GM12892 (cell line): ENCODE results near the gene MGAT4B.

Experiments used
- DNase-seq: peaks from one replicate; pipeline ENCODE4 v3.0.0; 2011; ENCODE audit not compliant: insufficient read length
- FAIRE-seq: peaks from 2 replicates; lab custom pipeline; 2011; peaks lifted over from hg19 to GRCh38; lab: Jason Lieb, UNC
- POLR2A ChIP-seq: IDR thresholded peaks from 2 replicates; pipeline ENCODE4 v1.6.1; 2011; ENCODE audit warnings: low read depth, low read length, control low read depth
- POLR2AphosphoS5 ChIP-seq: IDR thresholded peaks from 2 replicates; pipeline ENCODE4 v1.6.1; 2011; ENCODE audit warnings: low read depth, low read length, control low read depth
- TAF1 ChIP-seq: IDR thresholded peaks from 2 replicates; pipeline ENCODE4 v1.6.1; 2011; ENCODE audit warnings: low read depth, mild to moderate bottlenecking, control low read depth, low read length, borderline replicate concordance

The MGAT4B gene

GRCh38 chr5:179834120-179834519 is 27.5 kb upstream of the MGAT4B start:
- no peak for DNase-seq
- TF ChIP-seq TAF1 (no peak), POLR2AphosphoS5 (no peak), POLR2A (no peak)
- no peak for FAIRE-seq

GRCh38 chr5:179833709-179834070 is 27.0 kb upstream of the MGAT4B start:
- no peak for TF ChIP-seq POLR2A
- TF ChIP-seq TAF1, result no peak
- no peak for TF ChIP-seq POLR2AphosphoS5
- FAIRE-seq, result no peak
- DNase-seq, result no peak

GRCh38 chr5:179833056-179833708 is 26.5 kb upstream of the MGAT4B start:
- TF ChIP-seq POLR2A, result no peak
- TF ChIP-seq POLR2AphosphoS5, result no peak
- TF ChIP-seq TAF1, result no peak
- DNase-seq (no peak), FAIRE-seq (no peak)

DNA sequence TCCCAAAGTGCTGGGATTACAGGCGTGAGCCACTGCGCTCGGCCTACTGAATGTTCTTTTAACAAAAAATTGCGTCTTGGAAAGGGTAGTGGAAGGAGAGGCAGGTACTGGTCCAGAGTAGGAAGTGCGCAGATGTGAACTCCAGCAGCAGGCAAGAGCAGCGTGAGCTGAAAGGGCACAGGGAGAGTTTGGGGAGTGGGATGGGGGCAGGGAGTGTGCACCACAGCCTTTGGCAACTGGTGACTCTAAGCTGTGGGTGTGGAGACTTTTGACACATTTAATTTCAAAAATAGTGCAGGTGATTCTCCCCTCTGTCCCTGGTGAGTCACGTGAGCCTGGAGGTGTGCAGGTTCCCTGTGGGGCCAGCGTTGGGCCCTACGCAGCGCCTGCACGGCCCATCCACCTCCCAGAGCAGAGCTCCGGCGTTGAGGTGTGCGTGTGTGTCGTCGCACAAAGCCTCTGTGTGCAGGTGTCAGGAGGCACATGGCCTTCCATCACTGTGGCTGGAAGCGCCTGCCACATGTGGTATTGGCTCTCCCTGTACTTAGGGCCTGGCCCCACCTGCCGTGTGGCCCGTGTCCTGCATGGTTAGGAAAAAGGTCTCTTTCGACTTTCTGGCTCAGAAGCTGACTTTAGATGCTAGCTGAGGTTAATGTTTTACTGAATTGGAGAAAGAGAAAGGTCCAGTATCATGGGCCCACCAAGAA is 25.5 kb upstream of the MGAT4B start:
- no peak for FAIRE-seq
- TF ChIP-seq TAF1 (no peak), POLR2A (peak; percentile 19; the same call in 1 of the 2 replicates)
- no peak for DNase-seq

- no peak for TF ChIP-seq TAF1
- TF ChIP-seq POLR2A, result no peak
- TF ChIP-seq POLR2AphosphoS5, result no peak; the same call in 1 of the 2 replicates
- no peak for DNase-seq
- no peak for FAIRE-seq
These were observed 24.3 kb upstream of the MGAT4B start for GRCh38 chr5:179830818-179831468.

DNA sequence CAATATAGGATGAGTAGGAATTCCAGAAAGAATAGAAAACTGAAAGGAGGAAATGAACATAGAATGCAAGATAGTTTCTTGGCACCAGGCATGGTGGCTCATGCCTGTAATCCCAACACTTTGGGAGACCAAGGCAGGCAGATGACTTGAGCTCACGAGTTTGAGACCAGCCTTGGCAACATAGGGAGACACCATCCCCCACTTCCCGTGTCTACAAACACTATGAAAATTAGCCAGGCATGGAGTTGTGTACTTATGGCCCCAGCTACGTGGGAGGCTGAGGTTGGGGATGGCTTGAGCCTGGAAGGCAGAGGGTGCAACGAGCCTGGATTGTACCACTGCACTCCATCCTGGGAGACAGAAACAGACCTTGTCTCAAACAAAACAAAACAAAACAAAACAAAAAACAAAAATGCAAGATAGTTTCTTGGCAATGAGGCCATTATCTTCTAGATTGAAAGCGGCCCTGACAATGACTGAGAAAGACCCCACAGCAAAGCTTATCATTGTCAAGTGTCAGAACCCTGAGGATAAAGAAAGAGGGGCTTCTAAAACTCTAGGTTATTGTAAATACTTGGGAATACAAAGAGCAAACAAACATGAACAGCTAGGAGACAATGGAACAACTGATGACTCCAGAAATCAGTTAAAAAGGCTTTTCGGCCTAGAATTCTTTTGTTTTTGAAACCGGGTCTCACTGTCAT is 23.2 kb upstream of the MGAT4B start:
- FAIRE-seq (no peak), DNase-seq (no peak)
- TF ChIP-seq TAF1 (no peak), POLR2A (no peak), POLR2AphosphoS5 (no peak)

- DNase-seq (no peak), FAIRE-seq (no peak)
- no peak; the same call in none of the 2 replicates for TF ChIP-seq POLR2A
- peak; percentile 51; the same call in 1 of the 2 replicates for TF ChIP-seq POLR2AphosphoS5
These were observed 22.2 kb upstream of the MGAT4B start for GRCh38 chr5:179828756-179829421.

DNA sequence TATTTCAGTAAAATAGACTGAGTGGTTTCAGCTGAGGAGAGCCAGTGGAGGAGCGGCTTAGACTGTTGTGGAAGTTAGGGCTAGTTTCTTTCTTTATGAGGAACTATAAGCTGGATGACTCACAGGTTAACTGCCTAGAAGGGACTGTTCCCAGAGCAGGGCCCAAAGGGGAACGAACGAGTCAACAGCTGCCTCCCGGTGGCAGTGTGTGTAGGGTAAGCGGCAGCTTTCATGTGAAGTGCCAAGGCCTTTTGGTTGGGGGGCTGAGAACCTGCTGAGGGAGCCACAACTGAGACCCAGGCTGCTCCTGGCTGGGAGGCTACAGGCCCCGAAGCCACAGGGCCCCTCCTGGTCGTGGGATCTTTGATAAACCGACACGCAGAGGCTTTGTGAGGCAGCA is 21.0 kb upstream of the MGAT4B start:
- 0 out of 2 replicates have a peak, but pooled peaks have one; percentile 27 for TF ChIP-seq POLR2A
- no peak for TF ChIP-seq POLR2AphosphoS5
- no peak for TF ChIP-seq TAF1
- FAIRE-seq (no peak), DNase-seq (no peak)

- FAIRE-seq, result no peak
These were observed 19.1 kb upstream of the MGAT4B start for GRCh38 chr5:179825655-179826182.

GRCh38 chr5:179824745-179825112 is 18.1 kb upstream of the MGAT4B start:
- FAIRE-seq, result no peak
- TF ChIP-seq TAF1 (no peak), POLR2A (peak; percentile 55; the same call in 1 of the 2 replicates), POLR2AphosphoS5 (no peak)
- no peak for DNase-seq

More at GRCh38 chr5:179825655-179826182, 19.1 kb upstream of the MGAT4B start:
- no peak for TF ChIP-seq POLR2AphosphoS5
- TF ChIP-seq TAF1, result no peak
- no peak for DNase-seq
